ENCODE data around the gene AHCY.
"Not testable (repeated sequence)": the region's sequence is repeated elsewhere in the genome, so short reads cannot be mapped to it uniquely, and the experiment has no call there.

AHCY gene

DNA sequence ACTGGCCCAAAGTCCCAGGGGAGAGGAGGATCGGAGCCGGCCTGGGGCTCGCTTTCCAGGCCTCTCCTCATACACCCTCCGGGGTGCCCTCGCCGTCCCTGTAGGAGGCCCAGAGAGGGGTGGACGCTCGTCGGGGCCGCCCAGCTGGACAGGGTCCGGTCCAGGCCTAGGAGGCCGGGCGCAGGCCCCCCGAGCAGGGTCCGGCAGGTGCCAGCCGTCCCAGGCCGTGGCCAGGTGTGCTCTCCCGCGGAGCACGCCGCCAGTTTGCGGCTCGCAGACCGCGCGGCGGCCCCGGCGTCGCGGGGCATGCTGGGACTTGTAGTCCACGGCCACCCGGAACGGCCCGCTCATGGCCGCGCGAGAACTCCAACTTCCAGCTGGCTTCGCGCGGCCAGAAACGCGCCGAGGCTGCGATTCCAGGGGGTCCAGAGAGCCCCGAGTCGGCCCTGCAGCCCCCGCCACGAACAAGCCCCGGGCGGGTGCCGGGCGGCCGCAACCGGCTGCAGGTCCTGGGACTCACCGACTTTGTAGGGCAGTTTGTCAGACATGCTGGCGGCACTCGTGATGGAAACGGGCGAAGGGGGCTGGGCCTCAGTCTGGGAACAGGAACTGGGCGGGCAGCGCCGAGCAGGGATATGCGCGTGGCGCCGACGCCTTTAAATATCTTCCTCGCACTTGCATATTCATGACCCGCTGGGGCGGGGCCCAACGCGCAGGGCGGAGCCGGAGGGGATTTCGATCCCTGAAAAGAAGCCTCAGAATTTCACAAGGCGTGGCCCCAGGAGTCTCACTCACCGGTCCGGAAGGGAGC lies at the start of gene AHCY:
Gene AHCY (minus strand): TSS at position 633 of the 811 bp plus-strand sequence. CDS start 85 bp downstream, at position 548.
- DNase-seq = peak; percentile 98

DNA sequence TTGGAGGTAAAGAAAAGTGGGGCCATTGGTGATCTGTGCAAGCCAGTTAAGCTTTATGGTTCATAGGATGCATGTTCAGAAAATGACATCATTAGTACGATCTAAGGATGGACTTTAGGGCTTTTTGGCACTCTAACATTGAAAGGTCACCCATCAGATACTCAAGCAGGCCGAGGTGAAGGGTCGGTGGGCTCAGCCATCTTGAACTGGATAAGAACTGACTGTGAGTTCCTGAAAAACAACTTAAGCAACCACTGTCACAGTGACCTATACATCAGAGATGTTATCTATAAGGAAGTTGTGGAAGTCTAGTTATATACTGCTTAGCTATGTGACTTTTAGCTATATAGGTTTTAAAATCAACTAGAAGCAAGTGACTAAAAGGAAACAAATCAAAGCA lies 46.9 kb upstream of the AHCY start:
- no peak for DNase-seq

DNA sequence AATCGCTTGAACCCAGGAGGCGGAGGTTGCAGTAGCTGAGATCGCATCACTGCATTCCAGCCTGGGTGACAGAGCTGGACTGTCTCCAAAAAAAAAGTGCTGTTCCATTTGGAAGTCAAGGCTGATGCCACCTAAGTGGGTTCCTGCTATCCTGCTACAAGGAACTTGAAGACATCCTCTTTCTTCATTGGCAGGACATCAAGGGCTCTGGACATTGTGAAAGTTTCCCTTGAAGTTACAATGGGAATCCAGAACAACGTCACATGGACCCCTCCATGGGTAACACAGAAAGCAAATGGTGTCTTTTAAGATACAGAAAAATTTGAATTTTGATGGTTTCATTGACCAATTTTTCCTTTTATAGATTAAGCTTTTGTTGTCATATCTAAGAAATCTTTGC lies 44.4 kb upstream of the AHCY start:
- no peak for DNase-seq

DNA sequence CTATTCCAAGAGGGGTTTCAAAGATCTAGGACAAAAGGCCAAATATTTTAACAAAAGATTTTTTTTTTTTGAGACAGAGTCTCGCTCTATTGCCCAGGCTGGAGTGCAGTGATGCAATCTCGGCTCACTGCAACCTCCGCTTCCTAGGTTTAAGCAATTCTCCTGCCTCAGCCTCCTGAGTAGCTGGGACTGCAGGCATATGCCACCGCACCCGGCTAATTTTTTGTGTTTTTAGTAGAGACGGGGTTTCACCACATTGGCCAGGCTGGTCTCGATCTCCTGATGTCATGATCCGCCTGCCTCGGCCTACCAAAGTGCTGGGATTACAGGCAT lies 43.3 kb upstream of the AHCY start:
- not testable (repeated sequence) for DNase-seq

DNA sequence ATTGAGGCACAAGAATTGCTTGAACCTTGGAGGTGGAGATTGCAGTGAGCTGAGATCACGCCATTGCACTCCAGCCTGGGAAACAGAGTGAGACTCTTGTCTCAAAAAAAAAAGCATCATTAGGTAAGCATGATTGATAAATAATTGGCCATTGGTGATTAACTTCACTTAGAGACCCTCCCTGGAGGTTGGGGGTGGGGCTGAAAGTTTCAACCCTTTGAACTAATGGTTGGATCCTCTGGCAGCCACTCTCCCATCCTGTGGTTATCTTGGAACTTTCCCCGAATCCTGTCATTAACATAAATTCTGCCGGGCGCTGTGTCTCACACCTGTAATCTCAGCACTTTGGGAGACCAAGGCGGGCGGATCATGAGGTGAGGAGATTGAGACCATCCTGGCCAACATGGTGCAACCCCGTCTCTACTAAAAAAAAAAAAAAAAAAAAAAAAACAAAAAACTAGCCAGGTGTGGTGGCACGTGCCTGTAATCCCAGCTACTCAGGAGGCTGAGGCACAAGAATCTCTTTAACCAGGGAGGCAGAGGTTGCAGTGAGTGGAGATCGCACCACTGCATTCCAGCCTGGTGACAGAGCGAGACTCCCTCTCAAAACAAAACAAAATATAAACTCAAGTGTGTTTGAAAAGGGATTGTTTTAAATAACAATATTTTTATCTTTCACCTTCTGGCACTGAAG lies 42.8 kb upstream of the AHCY start:
- DNase-seq = not testable (repeated sequence)

DNA sequence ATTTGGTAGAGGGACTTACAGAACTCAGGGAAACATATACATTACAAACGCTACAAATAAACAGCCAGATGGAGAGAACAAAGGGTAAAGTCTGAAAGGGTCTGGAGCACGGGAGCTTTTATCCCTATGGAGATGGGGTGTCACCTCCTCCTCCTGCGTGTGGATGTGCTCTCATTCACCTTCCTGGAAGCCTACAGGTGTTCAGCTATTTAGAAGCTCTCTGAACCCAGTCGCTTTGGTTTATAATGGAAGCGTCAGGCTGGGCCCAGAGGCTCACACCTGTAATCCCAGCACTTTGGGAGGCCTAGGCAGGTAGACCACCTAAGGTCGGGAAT lies 42.2 kb upstream of the AHCY start:
- DNase-seq = no peak

DNA sequence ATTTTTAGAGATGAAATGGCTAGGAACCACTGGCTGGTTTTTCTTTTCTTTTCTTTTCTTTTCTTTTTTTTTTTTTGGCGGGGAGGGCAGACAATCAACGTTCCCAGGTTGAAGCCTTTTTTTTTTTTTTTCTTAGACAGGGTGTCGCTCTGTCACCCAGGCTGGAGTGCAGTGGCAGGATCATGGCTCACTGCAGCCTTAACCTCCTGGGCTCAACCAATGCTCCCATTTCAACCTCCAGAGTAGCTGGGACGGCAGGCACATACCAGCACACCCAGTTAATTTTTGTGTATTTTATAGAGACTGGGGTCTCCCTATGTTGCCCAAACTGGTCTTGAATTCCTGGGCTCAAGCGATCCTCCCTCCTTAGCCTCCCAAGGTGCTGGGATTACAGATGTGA lies 41.1 kb upstream of the AHCY start:
- DNase-seq = no peak

DNA sequence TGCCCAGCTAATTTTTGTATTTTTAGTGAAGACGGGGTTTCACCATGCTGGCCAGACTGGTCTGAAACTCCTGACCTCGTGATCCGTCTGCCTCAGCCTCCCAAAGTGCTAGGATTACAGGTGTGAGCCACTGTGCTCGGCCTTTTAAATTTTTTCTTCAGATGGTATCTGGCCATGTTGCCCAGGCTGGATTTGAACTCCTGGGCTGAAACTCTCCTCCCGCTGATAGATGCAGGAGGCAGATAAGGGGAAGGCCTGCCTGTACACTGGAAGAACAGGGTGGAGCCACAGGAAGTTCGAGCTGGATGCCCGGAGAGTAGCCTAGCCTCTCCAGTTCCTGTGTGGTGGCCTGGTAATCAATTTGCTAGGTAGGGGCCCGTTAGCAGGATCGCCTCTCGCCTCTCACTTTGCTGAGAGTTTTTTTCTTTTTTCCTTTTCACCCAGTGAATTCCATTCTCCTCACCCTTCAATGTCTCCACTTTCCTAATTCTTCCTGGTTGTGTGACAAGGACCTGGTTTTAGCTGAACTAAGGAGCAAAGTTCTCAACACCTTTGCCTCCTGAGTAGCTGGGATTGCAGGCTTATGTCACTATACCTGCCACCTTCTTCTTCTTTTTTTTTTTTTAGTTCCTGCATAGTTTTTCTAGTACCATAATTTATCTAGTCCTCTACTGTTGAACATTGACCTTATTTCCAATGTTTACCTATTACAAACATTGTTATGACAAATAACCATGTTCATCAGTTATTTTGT lies 40.5 kb upstream of the AHCY start:
- DNase-seq = no peak

DNA sequence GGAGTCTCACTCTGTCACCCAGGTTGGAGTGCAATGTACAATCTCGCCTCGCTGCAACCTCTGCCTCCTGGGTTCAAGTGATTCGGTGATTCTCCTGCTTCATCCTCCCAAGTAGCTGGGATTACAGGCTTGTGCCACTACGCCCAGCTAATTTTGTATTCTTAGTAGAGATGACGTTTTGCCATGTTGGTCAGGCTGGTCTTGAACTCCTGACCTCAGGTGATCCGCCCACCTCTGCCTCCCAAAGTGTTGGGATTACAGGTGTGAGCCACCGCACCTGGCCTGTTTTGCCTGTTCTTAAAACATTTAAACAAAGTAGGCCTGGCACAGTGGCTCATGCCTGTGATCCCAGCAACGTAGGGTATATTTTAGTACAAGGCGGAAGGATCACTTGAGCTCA lies 38.0 kb upstream of the AHCY start:
- DNase-seq = not testable (repeated sequence)

DNA sequence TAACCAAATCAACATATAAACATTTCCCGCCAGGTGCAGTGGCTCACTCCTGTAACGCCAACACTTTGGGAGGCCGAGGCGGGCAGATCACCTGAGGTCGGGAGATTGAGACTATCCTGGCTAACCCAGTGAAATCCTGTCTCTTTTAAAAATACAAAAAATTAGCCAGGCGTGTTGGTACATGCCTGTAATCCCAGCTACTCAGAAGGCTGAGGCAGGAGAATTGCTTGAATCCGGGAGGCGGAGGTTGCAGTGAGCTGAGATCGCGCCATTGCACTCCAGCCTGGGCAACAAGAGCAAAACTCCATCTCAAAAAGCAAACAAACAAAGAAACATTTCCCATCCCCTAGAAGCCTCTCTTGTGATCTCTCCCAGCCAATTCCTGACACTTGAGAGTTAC lies 37.6 kb upstream of the AHCY start:
- not testable (repeated sequence) for DNase-seq

DNA sequence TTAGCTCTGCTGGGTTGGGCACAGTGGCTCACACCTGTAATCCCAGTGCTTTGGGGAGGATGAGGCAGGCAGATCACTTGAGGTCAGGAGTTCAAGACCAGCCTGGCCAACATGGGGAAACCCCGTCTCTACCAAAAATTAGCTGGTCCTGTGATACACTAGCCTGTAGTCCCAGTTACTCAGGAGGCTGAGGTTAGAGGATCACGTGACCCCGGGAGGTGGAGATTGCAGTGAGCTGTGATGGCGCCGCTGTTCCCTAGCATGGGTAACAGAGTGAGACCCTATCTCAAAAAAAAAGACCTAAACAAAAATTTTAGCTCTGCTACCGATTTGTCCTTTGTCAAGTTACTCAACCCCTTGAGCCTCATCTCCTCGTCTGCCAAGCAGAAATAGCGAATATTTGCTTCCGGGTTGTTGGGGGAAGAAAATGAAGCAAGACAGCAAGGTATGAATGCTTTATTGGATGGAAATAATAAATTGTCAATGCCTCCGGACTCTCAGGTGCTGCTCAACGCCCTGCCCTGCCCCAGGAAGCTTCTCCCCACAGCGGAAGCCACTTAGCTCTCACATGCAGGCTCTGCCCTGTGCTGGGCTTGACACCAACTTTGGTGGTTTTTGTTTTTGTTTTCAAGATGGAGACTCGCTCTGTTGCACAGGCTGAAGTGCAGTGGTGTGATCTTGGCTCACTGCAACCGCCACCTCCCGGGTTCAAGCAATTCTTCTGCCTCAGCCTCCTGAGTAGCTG lies 35.0 kb upstream of the AHCY start:
- no peak for DNase-seq

DNA sequence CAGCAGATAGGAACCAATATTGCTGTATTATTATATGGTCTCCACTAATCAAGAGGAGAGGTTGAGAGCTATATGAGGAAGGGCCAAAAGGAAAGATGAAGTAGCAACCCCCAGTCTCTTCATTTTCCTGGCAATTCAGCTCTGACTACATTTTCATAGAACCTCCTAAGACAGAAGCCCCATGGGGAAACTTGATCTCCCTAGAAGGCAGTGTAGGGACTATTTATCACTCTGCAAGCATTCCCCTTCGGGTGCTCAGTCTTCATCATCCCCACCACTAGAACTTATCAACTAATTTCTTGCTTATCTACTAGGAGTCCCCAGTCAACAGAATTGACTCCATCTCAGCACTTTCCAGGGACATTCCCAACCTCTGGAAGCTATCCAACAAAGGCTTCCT lies 34.4 kb upstream of the AHCY start:
- DNase-seq = no peak

DNA sequence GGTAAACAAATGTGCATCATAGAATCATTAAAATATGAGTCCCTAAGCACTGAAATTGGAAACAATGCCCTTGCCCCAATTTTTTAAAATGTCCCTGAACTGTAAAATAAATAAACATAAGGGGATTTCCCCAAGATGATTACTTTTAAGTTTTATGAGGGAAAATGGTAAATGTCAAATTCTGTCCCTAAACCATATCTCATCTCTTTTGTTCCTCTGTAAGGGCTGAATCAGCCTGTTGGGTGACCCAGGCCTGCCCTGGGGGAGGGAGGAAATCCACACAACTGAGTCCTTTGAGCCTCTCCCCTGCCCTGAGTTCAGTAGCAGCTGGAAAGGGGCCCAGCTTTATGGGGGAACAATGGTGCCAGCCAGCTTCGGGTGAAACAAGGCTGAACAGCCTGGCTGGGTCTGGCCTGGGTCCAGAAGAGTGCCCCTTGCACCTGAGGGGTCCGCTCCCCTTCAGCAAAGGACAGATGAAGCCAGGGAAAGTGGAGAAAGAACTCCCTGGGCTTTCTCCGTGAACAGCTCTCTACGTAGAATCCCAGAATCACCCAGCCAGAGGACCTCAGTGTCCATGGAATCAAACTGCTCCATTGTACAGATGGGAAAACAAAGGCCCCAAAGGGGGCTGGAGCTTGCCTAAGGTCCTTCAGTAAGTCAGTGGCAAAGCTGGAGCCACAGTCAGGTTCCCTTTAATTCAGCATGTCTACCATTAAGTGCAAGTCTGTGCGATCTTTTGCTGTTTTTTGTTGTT lies 31.7 kb upstream of the AHCY start:
- DNase-seq = no peak

DNA sequence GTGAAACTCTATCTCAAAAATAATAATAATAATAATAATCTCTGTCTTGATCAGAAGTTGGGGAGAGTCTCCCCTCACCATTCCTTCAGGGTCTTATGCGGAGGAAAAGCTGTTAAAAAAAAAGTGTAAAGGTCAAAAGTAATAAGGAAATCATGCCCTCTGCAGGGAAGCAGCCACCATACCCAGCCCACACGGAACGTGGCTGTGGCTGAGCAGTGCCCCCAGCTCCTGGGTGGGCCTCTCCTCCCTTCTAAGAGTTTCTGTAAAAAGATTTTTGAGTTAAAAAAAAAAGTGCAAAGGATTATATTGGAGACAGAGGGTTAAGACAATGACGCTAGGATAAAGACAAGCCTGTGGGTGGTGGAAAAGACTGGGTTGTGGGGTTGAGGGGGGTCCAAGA lies 30.6 kb upstream of the AHCY start:
- no peak for DNase-seq

DNA sequence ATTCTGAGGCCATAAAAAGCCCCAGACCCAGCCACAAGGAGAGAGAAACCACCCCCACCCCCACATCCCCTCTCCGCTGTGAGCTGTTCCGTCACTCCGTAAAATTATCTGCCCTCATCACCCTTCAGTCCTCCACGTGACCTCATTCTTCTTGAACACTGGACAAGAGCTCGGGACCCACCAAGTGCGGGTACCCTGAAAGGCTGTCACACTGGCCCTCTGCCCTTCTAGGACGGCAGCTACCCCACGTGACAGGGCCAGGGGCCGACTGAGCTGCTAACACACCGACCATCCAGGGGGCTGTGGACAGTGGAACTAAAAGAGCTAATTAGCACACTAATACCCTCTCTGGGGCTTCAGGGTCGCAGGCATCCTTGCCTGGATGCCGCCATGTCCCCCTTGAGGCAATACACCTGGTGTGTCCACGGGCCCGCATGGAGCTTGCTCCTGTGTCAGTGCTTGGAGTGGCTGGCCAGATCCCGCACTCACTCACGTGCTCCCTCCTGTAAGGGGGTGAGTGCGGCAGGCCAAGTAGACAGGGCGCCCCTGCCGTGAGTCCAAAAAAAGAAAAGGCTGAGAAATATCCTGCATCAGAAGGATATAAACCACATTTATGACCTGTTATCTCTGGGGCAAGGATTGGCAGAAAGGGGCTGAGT lies 29.2 kb upstream of the AHCY start:
- no peak for DNase-seq

DNA sequence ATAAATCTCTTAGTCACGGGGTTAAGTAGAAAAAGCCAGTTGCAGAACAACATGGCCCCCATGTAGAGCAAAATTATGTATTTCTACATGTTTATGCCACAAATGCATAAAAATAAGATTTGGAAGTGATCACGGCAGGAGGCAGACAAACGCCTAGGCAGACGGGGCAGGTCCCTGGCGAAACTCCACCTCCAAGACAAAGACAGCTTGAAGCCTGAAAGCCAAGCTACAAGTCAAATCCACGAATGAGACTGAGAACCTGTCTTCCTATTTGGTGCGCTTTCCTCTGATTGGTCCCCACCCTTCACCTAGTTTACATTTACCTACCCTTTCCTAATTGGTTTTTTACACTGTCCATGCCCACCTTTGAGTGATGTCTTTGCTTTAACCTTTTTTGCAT lies 28.7 kb upstream of the AHCY start:
- DNase-seq = no peak

DNA sequence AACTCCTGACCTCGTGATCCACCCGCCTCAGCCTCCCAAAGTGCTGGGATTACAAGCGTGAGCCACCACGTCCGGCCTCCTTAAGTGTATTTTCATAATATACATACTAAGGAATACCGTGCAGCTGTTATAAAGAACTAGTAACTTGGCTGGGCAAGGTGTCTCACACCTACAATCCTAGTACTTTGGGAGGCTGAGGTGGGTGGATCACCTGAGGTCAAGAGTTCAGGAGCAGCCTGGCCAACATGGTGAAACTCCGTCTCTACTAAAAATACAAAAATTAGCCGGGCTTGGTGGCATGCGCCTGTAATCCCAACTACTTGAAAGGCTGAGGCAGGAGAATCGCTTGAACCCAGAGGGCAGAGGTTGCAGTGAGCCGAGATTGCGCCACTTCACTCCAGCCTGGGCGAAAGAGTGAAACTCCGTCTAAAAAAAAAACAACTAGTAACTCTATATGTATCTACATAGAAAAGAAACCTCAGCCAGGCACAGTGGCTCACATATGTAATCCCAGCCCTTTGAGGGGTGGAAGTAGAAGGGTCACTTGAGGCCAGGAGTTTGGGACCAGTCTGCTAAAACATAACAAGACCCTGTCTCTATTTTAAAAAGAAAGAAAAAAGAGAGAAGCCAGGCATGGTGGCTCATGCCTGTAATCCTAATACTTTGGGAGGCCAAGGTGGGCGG lies 27.8 kb upstream of the AHCY start:
- DNase-seq = not testable (repeated sequence)

DNA sequence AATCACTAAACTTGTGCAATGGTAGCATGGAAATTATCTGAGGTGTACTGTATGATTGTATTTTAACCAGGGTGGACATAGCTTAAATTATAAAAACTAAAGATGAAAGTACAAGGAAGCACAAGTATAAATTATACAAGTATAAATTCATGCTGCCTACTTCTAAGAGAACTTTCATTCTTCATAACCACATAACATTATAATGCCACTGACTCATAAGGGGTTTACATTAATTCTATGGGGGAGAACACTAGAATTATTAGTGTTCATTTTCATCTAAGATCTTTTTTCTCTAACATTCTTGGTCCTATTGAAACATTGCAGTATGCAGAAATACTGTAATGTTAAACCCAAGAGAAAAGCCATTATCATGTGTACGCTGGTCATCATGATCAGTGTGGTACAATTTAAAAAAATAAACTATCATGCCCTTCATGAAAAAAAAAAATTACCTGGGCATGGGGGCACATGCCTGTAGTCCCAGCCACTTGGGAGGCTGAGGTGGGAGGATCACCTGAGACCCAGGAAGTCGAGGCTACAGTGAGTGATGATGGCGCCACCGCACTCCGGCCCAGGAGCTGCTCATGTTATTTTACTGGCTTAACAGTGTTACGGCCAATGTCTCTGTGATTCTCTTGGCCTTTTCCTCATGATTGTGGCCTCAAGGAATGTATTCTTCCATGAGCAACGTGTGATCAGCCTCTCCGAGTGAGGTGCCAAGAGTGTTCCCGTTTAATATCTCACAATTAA lies 25.9 kb upstream of the AHCY start:
- DNase-seq = no peak

DNA sequence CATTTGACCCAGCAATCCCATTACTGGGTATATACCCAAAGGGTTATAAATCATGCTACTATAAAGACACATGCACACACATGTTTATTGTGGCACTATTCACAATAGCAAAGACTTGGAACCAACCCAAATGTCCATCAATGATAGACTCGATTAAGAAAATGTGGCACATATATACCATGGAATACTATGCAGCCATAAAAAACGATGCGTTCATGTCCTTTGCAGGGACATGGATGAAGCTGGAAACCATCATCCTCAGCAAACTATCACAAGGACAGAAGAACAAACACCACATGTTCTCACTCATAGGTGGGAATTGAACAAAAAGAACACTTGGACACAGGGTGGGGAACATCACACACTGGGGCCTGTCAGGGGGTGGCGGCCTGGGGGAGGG lies 25.1 kb upstream of the AHCY start:
- not testable (repeated sequence) for DNase-seq

DNA sequence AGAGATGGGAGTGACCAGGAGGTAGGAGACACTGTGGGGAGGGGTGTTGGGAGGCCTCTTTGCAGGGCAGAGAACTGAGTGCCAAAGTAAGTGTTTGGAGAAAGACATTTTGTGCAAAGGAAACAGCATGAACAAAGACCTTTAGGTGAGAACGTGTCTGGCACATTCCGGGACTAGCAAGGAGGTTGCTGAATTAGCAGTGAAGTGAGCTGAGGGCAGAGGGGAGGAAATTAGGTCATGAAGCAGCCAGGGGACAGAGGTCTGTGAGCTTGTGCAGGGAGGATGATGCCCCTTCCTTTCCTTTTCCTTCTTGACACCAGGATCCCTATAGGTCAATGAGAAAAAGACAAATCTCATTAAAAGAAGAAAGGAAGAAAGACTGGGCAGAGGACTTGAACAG lies 21.4 kb upstream of the AHCY start:
- DNase-seq = no peak
